ENCODE measurements around the gene HYLS1. TPM values are rescaled to one million over a fixed set of nuclear protein-coding genes. Genes with fewer than 3 reads are reported as not detected.

HYLS1 gene
- total RNA-seq, 1 donor from 2014 or later: 3.2 TPM

GRCh38 chr11:125901872-125902271 is 14.4 kb downstream of the HYLS1 start:
- H3K4me1 ChIP-seq: peaks cover 22% of the 10 kb centered on the region
- H3K9me3 ChIP-seq: no peaks in the 10 kb centered on the region
- intact Hi-C loops (cut with DNase I): no loop called here
- no peak for TF ChIP-seq CTCF (IDR thresholded peaks at IDR 0.05)
- peaks cover 30% of the 10 kb centered on the region for H3K27me3 ChIP-seq
- no peak overlapping the region for H3K27ac ChIP-seq
- H3K4me3 ChIP-seq: peak overlapping the region; percentile 74
- H3K36me3 ChIP-seq: peaks cover 23% of the 10 kb centered on the region
- DNase-seq: no peak
- ATAC-seq: no peak

- ATAC-seq: peak; percentile 20
- no peak for DNase-seq
- intact Hi-C loops (cut with DNase I): no loop called here
- TF ChIP-seq CTCF (IDR thresholded peaks at IDR 0.05): no peak
- Histone ChIP-seq H3K9me3 (no peaks in the 10 kb centered on the region), H3K4me1 (peaks cover 22% of the 10 kb centered on the region), H3K36me3 (peaks cover 23% of the 10 kb centered on the region), H3K27ac (peak overlapping the region; percentile 74), H3K4me3 (peak overlapping the region; percentile 74), H3K27me3 (peaks cover 30% of the 10 kb centered on the region)
Observed at GRCh38 chr11:125902277-125902926, 14.9 kb downstream of the HYLS1 start.

- DNase-seq: peak; percentile 96
- no peak for TF ChIP-seq CTCF (IDR thresholded peaks at IDR 0.05)
- peak; percentile 97 for ATAC-seq
- Histone ChIP-seq H3K4me3 (peak within 1 kb of the TSS; percentile 74), H3K27me3 (peaks cover 30% of the 10 kb centered on the region), H3K27ac (peak within 1 kb of the TSS; percentile 74), H3K4me1 (peaks cover 22% of the 10 kb centered on the region), H3K9me3 (no peaks in the 10 kb centered on the region), H3K36me3 (peaks cover 23% of the 10 kb centered on the region)
- intact Hi-C loops (cut with DNase I): no loop called here
Observed at GRCh38 chr11:125902927-125903710, 15.7 kb downstream of the HYLS1 start, which contains the start of gene PUS3. Gene PUS3, minus strand, starts transcription at chr11:125903206. Its CDS starts 6,922 bp downstream, at chr11:125896284.

- ATAC-seq (peak; percentile 29), DNase-seq (no peak)
- TF ChIP-seq CTCF (IDR thresholded peaks at IDR 0.05): no peak
- no peaks in the 10 kb centered on the region for H3K9me3 ChIP-seq
- intact Hi-C loops (cut with DNase I): no loop called here
- H3K27ac ChIP-seq: no peak within 1 kb of the TSS
- H3K4me1 ChIP-seq: peaks cover 22% of the 10 kb centered on the region
- H3K4me3 ChIP-seq: peak within 1 kb of the TSS; percentile 74
- peaks cover 14% of the 10 kb centered on the region for H3K36me3 ChIP-seq
- H3K27me3 ChIP-seq: peaks cover 30% of the 10 kb centered on the region
Observed at GRCh38 chr11:125903711-125904659, 16.5 kb downstream of the HYLS1 start, which contains the start of gene DDX25. Gene DDX25, plus strand, starts transcription at chr11:125904508. Its CDS starts 10 bp downstream, at chr11:125904518.

GRCh38 chr11:125904678-125905077 is 17.2 kb downstream of the HYLS1 start:
- Histone ChIP-seq H3K27me3 (peaks cover 30% of the 10 kb centered on the region), H3K9me3 (no peaks in the 10 kb centered on the region), H3K27ac (no peak overlapping the region), H3K4me3 (no peak overlapping the region), H3K36me3 (peaks cover 7% of the 10 kb centered on the region), H3K4me1 (peaks cover 22% of the 10 kb centered on the region)
- intact Hi-C loops (cut with DNase I): no loop called here
- ATAC-seq: no peak
- no peak for TF ChIP-seq CTCF (IDR thresholded peaks at IDR 0.05)
- DNase-seq: no peak

Measured in upper lobe of right lung (tissue), 1 donor.